Dermis blood vessel endothelial cell (primary cell): Measurements from ENCODE around the gene DPEP2. TPM values are rescaled to one million over a fixed set of nuclear protein-coding genes. Genes with fewer than 3 reads are reported as not detected.
"Not testable (repeated sequence)": the region's sequence is repeated elsewhere in the genome, so short reads cannot be mapped to it uniquely, and the experiment has no call there.

Experiments
- DNase-seq: peaks from one replicate; pipeline ENCODE4 v3.0.0; 2010
- total RNA-seq: library from RNA; depleted of rRNA; stranded (reverse); fragments of >200 nt; gene quantifications from 2 replicates; pipeline ENCODE4 v1.2.3, GENCODE V29; 2014

Gene DPEP2
- total RNA-seq, 1 donor from 2014 or later = 2.9 TPM

DNA sequence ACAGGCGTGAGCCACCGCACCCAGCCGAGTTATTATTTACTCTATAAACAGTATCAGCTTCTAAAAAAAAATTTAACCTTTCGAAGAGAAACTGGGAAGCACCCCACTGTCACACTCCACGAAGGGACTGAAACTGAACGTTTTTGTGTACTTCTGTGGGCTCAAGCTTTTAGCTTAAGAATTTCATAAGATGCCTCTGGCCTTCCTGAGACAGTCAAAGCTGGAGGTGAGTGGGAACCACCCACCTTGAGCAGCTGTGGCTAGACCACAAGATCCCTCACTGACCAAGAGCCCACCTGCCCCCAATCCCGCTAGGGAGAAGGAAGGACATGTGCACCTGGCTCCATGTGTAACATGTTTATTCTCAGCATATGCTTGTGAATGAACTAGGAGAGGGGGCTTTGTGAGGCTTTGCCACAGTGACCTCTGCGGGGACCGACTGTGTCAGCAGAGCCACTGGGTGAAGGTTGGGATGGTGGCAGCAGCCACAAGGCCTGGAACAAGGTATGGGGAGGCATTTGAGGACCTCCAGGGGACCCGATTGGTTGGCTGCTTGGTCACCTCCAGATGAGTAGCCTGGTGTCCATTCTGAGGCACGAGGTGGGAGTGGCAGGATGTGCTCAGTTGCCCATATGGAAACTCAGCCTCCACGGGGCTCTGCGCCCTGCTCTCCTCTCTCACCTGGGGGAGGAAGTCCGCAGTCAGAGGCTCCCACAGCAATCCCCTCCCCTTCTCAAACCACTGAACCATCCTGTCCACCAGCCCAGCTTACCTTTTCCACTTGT, 23.8 kb downstream of the DPEP2 start:
- no peak for DNase-seq

GRCh38 chr16:67972285-67972684, 27.0 kb downstream of the DPEP2 start:
- DNase-seq = not testable (repeated sequence)

DNA sequence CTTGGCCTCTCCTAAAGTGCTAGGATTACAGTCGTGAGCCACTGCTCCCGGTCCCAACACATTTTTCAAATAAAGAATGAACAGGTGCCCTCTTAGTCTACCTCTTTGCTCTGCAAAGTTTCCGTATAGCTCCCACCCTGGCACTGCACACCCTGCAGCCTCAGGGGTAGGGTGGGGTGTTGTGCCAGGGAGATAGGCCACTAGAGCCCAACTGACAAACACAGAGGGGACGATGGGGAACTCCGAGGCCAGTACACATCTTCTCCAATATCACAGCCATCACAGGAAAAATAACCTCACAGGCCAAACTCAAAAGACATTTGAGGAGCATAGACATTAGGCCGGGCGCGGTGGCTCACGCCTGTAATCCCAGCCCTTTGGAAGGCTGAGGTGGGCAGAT, 28.2 kb downstream of the DPEP2 start:
- no peak for DNase-seq

DNA sequence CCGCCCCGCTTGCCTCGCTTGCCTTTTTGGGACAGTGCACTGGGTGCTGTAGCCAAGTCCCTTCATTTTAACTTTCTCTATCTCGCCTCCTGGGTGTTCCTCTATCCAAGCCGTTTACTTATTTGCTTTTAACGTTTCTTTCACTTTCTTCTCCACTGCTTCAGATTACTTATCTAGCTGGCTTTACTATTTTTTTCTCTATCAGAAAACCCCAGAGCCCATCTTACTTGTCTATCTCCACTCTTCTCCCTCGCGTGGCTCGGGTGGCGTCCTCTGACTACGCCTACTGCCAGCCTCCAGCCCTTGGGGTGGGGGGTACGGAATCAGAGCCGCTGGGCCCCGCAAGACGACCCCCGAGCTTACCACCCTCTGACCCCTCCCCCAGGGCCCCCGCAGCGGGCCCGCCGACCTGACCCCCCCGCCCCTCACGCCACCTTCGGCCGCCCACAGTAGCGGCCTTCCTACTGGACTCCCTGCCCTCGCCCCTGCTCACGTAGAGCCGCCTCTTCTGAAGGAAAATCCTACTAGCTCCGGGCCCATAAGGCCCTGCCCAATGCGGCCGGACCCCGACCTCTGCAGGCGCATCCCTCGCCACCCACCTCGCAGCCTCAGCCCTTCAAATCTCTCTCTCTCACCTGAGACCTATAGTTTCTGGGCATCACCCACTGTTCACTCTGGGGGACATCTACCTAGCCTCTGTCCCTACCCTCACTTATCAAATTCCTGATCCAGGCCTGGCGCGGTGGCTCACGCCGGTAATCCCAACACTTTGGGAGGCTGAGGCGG, 29.8 kb downstream of the DPEP2 start:
- DNase-seq = no peak

GRCh38 chr16:67968400-67969253, 30.7 kb downstream of the DPEP2 start, which contains the start of gene SLC12A4:
TSS of gene SLC12A4 (minus strand) at chr16:67968637. CDS start at chr16:67968553, 84 bp downstream.
- peak; percentile 83 for DNase-seq

DNA sequence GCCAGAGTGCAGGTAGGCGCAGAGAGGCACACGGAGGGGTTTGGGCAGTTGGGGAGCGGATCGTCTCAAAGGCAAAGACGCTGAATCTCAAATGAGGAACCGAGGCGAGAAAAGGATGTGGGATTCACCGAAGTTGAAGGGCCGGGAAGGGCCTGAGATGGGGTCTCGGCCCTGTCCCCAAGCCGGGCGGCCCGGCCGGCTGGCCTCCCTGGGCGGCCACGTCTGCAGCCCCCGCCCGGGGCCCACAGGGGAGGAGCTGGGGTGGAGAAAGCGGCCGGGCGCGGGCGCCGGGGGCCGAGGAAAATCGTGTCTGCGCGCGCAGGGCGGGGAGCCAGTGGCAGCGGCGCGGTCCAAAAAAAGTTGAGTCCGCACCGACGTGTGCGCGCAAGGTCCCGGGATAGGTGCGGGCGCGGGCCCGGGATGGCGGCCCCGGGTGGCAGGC, 31.3 kb downstream of the DPEP2 start:
- peak; percentile 48 for DNase-seq

DNA sequence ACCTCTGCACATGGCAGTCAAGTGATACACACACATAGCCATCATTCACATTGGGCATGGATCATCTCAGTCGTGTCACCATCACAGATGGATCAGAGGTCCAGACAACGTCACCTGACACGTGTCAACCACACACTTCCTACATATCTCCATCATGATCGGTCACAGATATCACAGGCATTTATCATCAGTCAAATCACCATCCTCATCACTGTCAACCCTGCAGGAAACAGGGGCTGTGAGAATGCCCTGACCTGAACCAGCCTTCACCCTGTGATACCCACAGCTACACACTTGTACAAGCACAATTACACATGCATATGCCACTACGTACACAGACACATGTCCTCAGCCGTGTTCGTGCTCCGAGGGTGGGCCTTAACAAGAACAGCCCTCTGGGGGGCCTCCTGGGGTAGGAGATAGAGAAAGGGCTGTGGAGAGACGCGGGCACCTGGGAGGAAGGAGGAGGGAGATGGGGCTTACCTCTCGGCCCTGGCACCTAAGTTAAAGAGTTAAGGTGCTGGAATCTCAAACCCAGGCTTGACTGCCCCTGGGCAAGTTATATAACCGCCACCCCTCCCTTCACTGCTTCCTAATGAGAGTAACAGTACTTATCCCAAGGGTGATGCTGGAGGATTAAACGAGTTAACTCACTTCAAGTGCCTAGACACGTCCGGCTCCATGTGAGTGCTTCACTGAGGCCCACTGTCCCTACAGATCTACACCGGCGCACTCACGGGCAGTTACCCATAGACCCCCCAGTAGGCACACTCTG, 31.9 kb downstream of the DPEP2 start:
- DNase-seq = peak; percentile 49

DNA sequence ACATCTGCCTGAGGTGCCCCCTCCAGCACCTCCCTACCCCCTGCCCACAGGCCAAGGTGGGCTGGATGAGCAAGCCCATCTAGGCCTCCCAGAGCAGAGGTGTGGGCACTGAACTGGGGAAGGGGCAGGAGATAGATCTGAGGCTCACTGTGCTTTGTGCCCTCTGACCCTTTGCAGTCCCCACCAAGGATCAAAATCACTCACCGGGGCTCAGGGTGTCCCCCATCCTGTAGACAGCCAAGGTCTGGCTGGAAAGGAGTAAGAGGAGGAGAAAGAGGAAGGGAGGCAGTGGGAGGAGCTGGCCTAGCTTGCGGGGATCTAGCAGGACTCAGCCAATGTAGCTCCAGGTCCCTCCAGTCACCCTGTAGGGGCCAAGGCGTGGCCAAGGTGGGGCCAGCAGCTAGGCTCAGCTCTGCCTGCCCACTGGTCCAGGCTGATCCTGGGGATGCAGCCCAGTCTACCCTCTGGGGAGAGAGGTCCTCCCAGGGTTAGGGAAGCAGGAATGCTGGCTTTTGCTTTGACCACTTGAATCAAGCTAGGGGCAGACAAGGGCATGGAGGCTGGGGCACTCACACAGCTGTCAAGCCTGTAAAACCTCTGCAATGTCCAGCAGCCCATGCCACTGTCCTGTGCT, 32.6 kb downstream of the DPEP2 start:
- no peak for DNase-seq

DNA sequence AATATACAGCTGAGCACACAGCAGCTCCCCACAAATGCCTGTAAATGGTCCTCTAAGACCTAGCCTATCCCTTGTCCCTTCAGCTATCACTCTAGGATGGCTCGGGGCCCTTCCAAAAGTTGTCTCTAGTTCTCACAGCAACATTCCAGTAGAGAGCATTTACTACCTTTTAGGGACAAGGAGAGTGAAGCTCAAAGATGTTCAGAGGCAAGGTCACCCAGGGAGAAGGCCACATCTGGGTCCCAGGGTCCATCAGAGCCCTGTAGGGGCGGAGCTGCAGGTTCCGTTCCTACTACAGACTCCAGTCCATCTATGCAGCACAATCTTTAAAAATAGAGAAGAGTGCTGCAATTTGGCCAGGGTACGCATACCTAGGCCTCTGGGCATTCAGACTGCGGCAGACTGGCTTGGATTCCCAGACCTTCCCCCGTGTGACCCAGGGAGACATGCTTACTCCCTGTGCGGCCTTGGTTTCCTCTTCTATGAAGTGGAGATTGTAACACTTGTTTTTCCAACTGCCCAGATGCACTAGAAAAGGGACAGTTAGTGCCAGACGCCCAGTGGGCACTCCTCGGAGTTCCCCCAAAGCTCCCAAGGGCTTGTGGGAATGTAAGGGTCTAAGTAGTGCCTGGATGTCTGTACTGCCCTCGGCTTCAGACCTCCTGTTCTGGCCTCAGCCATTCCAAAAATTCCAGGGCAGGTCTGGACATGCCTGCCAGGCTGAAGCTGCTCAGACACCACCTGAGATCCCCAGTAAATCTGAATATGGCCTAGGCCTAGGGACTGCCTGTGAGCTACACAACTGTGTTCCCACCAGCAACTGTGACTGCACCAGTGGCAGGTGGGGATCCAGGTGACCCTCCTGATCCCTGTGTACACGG, 33.4 kb downstream of the DPEP2 start:
- no peak for DNase-seq

DNA sequence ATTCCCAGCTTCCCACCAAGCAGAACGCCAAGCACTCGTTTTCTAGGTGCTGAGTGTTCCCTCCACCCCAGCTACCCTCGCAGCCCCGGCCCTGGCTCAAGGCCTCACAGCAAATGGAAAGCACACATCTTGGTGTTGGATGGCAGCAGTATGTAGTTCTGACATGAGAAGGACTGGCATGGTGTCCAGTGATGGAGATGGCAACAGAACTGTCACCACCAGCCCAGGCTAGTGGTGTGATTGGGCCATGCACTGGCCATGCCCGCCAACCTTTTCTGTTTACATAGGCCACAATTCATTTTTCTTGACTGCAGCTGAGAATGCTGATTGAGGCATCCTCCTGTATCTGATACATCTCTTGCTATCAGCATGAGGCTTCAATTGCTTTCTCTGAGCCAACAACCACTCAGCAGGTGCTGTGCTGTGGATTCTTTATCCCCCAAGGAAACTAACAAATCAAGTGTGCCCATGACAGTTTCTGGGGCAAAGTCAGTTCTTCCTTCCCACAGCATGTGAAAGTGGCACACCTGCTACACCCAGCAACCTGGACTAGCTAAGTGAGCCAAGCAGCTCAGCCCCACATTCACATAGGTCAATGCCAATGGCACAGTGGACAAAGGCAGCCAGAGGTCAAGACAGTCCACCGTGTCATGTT, 34.7 kb downstream of the DPEP2 start:
- no peak for DNase-seq

GRCh38 chr16:67963662-67964321, 35.5 kb downstream of the DPEP2 start:
- peak; percentile 31 for DNase-seq

DNA sequence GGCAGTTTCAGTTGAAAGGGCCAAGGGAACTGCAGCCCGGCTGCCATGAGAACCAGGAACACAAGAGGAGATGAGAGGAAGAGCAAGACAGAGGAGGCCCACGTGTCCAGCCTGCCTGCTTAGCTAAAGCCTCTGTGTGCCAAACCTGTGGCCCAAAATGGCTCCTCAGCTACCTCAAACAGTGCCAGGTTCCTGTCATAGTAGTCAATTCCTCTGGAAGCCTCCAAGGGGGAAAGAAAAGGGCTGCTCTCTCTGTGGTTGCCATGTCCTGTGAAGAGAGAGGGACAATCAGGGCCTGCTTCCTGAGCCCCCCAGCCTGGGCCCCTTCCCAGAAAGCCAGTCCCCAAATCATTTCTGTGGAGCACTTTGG, 36.0 kb downstream of the DPEP2 start:
- no peak for DNase-seq

DNA sequence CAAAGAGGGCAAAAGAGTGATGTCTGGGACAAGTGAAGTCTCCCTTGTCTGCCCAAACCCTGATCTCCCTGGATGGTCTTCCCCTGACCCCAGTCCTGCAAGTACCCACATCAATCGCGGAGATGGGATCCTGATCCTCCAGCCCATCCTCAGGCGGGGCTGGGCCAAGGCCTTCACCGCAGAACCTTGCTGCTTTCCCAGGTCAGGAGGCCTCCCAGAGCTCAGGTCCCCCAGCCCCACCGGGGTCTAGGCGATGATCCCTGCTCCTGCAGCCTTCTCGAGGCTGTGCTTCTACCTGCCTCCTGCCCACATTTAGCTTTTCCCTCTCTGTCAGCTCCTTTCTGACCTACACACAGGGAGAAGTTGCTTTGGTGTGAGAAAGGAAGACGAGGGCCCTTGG, 37.1 kb downstream of the DPEP2 start:
- no peak for DNase-seq

DNA sequence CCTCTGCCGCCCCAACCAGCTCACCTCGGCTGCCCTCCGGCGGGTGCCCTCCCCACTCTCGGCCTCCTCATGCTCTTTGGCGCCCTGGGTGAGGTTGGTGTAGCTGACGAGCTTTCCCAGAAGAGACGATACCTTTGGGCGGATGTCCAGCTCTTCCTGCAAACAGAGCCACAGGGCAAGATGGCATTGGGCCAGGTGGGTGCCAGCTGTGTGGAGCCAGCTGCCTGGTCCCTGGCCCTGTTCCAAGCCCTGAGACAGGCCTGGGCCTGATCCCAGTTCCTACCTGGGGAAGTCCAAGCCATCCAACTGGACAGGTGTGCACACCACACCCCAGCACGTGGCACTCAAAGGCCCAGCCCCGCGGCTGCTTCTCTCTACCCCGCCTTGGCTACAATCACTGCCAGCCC, 37.7 kb downstream of the DPEP2 start:
- DNase-seq = no peak

GRCh38 chr16:67959536-67960329, 39.6 kb downstream of the DPEP2 start:
- no peak for DNase-seq

DNA sequence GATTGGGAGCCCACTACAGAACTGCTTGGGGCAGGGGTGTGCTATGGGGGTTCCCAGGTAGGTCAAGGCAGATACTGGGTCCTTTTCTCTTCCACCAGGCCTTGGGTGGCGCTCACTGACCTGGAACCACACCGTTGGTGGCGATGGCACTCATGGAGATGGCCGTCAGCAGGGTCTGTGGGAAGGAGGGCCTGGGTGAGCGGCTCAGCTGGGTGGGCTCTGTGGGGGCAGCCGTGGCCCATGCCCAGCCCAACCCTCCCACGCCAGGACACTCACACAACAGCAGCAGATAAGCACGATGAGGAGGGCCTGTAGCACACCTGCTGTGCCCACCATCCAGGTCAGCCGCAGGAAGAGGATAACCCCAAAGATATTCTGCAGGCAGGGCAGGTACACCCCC, 41.7 kb downstream of the DPEP2 start:
- DNase-seq = no peak

DNA sequence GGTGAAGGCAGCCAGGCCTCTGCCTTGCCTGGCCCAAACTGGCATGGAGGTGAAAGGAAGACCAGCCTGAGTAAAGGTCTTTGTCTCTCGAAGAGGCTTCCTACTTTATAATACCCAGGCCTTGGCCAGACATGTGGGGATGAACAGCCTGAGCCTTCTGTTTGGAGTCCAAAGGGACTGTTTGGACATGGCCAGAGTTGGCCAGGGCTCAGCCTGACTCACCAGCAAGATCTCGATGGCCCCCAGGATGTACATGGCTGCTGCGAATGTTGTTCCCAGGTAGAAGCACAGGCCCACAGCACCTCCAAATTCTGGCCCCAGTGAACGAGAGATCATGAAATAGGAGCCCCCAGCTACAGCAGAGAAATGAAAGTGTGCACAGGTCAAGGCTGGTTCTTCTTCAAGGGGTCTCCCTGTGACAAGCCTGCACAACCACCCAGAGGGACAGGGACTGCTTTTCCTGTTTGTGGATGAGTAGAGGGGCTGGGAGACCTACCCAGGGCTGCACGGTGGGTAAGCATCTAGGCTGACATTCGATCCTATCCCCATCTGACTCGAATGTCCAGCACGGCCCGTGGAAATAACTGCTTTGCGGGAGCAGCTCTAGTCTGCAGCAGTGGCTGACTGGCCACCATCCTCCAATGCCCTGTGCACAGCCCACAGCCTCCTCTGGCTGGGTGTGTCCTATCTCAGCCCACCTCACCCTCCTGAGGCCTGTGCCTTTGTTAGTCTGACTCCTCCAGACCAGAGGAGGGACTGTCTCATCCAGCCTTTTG, 44.7 kb downstream of the DPEP2 start:
- no peak for DNase-seq
